Hepatocyte (in vitro differentiated cells): ENCODE measurements around the gene RPS6KL1.

ENCODE experiments used
- EZH2 ChIP-seq: fragments of 200-600 bp; sonication (generic); IDR thresholded peaks from 2 replicates; pipeline ENCODE4 v1.6.1; 2016; ENCODE audit warnings: antibody characterized with exemption, mild to moderate bottlenecking, borderline replicate concordance
- TF ChIP-seq, protein P1 (sequence below): fragments of 200-600 bp; sonication (generic); IDR thresholded peaks from 2 replicates; pipeline ENCODE4 v1.5.1; 2016; ENCODE audit warnings: antibody characterized with exemption, mild to moderate bottlenecking; ENCODE audit not compliant: poor library complexity

DNA sequence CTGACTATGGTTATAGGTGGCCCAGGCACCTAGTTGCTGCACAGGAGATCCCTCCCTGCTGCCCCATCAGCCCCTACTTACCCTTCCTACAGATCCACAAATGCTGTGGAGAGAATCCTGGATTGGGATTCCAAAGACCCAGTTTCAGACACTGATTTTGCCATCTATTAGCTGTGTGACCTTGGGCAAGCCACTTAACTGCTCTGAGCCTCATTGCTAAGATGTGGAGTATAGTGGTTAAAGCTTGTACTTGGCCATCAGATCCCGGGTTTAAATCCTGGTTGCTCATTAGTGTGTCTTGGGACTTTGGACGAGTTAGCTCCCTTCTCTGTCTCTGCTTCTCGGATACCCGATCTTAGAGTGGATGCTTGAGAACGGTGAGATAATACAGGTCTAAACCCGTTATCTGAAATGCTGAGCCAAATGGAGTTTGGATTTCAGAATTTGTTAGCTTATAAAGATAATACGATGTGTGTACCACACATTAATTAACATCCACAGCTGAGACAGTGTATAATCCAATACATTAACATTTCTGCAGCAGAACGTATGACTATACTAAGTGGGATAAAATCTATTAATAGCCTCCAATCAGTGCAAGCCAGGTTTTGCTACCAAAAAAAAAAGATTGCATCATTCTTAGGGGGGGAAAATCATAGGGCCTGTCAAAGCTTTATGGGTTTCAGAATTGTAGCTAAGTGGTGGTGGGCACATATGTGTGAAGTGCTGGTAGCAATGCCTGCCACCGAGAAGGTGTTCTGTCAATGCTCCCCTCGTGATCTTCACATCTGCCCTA is 63.1 kb downstream of the RPS6KL1 start:
- TF ChIP-seq, protein P1, sequence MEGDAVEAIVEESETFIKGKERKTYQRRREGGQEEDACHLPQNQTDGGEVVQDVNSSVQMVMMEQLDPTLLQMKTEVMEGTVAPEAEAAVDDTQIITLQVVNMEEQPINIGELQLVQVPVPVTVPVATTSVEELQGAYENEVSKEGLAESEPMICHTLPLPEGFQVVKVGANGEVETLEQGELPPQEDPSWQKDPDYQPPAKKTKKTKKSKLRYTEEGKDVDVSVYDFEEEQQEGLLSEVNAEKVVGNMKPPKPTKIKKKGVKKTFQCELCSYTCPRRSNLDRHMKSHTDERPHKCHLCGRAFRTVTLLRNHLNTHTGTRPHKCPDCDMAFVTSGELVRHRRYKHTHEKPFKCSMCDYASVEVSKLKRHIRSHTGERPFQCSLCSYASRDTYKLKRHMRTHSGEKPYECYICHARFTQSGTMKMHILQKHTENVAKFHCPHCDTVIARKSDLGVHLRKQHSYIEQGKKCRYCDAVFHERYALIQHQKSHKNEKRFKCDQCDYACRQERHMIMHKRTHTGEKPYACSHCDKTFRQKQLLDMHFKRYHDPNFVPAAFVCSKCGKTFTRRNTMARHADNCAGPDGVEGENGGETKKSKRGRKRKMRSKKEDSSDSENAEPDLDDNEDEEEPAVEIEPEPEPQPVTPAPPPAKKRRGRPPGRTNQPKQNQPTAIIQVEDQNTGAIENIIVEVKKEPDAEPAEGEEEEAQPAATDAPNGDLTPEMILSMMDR: no peak
- TF ChIP-seq EZH2: no peak
